AG04450 (cell line): Measurements from ENCODE around the gene IRAK3. TPM values are rescaled to one million over a fixed set of nuclear protein-coding genes. Genes with fewer than 3 reads are reported as not detected.
"Not testable (repeated sequence)": the region's sequence is repeated elsewhere in the genome, so short reads cannot be mapped to it uniquely, and the experiment has no call there.

Source experiments
- CTCF ChIA-PET: fragments of 300-600, 350-600 bp; formaldehyde crosslinking; extraction: SDS; loops from one replicate; lab custom pipeline; 2022; ENCODE audit warnings: antibody characterized with exemption, inconsistent platforms; lab: Charles Lee
- POLR2A ChIA-PET: fragments of 350-600 bp; formaldehyde crosslinking; extraction: SDS; loops from one replicate; lab custom pipeline; 2021; ENCODE audit warnings: antibody characterized with exemption, inconsistent platforms; lab: Yijun Ruan, JAX
- DNase-seq: peaks from one replicate; pipeline ENCODE4 v3.0.0-alpha.2; 2011; ENCODE audit warnings: low read depth, low spot score
- H3K27ac ChIP-seq: one replicate; pipeline ENCODE4 v1.5.1; 2012; ENCODE audit warnings: low read depth, low read length, control low read depth
- H3K27me3 ChIP-seq: one replicate; pipeline ENCODE4 v1.6.0; 2012; ENCODE audit warnings: low read length; ENCODE audit not compliant: control insufficient read depth, insufficient read depth
- H3K4me3 ChIP-seq: 2 replicates; pipeline ENCODE4 v1.5.1; 2011; ENCODE audit warnings: mild to moderate bottlenecking, low read depth, low read length, control low read depth
- H3K9me3 ChIP-seq: 2 replicates; pipeline ENCODE4 v1.5.1; 2012; ENCODE audit warnings: low read length; ENCODE audit not compliant: control insufficient read depth, insufficient read depth
- CTCF ChIP-seq: IDR thresholded peaks from 2 replicates; pipeline ENCODE4 v1.5.1; 2011; ENCODE audit warnings: low read depth, low read length, control low read depth, inconsistent platforms
- polyA plus RNA-seq: library from polyadenylated mRNA; depleted of rRNA; stranded (reverse); fragments of >200 nt; gene quantifications from 2 replicates; pipeline ENCODE4 v1.2.3, GENCODE V29; 2011

Gene IRAK3
- polyA plus RNA-seq, 1 experiment = 3.4 TPM

- TF ChIP-seq CTCF = no peak
These were observed 12.7 kb upstream of the IRAK3 start for GRCh38 chr12:66176105-66176900.

GRCh38 chr12:66182956-66183355 is 6.1 kb upstream of the IRAK3 start:
- ChIA-PET POLR2A (no interaction called here), CTCF (no interaction called here)
- no peak for DNase-seq
- no peak overlapping the region for H3K4me3 ChIP-seq
- peaks cover 4% of the 10 kb centered on the region for H3K27me3 ChIP-seq
- no peaks in the 10 kb centered on the region for H3K9me3 ChIP-seq
- no peak overlapping the region for H3K27ac ChIP-seq
- TF ChIP-seq CTCF = no peak

More at GRCh38 chr12:66176105-66176900, 12.7 kb upstream of the IRAK3 start:
- Histone ChIP-seq H3K27ac (no peak overlapping the region), H3K4me3 (no peak overlapping the region), H3K27me3 (no peaks in the 10 kb centered on the region), H3K9me3 (peaks cover 8% of the 10 kb centered on the region; the same call in 1 of the 2 replicates)
- CTCF ChIA-PET = interaction anchor here (1.1 to 1.3 kb wide), 3 partner anchors 59 to 1380 kb away, joined by 3 to 4 read pairs (median 4); no protein-coding TSS in a partner anchor
- POLR2A ChIA-PET = no interaction called here
- no peak for DNase-seq

GRCh38 chr12:66184822-66185221 is 4.2 kb upstream of the IRAK3 start:
- H3K27me3 ChIP-seq, CTCF ChIA-PET, H3K27ac ChIP-seq, POLR2A ChIA-PET, DNase-seq, H3K4me3 ChIP-seq, H3K9me3 ChIP-seq: not testable (repeated sequence)

- Histone ChIP-seq H3K27ac (no peak overlapping the region), H3K27me3 (peaks cover 6% of the 10 kb centered on the region), H3K9me3 (no peaks in the 10 kb centered on the region; the same call in 1 of the 2 replicates), H3K4me3 (no peak overlapping the region)
- no peak for DNase-seq
- TF ChIP-seq CTCF = no peak
- POLR2A ChIA-PET = no interaction called here
- CTCF ChIA-PET = no interaction called here
These were observed 2.0 kb upstream of the IRAK3 start for GRCh38 chr12:66187036-66187435.

- POLR2A ChIA-PET = no interaction called here
- Histone ChIP-seq H3K27me3 (peaks cover 6% of the 10 kb centered on the region), H3K4me3 (no peak overlapping the region), H3K27ac (no peak overlapping the region), H3K9me3 (no peaks in the 10 kb centered on the region; the same call in 1 of the 2 replicates)
- CTCF ChIA-PET = interaction anchor here (0.5 kb wide), 1 partner anchor 14 kb away, joined by 3 read pairs; no protein-coding TSS in a partner anchor
- no peak for TF ChIP-seq CTCF
- no peak for DNase-seq
These were observed 1.2 kb upstream of the IRAK3 start for GRCh38 chr12:66187821-66188220.
